ENCODE results near the gene PDE8A.
A peak's percentile ranks its signal among the peaks of the same experiment; 100 is the strongest.

PDE8A gene

GRCh38 chr15:85035980-85036379, 54.3 kb downstream of the PDE8A start:
- TF ChIP-seq CTCF (IDR thresholded peaks at IDR 0.05), result no peak

- TF ChIP-seq CTCF (IDR thresholded peaks at IDR 0.05), result no peak
Observed at GRCh38 chr15:85036716-85037115, 55.1 kb downstream of the PDE8A start.

- no peak for TF ChIP-seq CTCF (IDR thresholded peaks at IDR 0.05)
Observed at GRCh38 chr15:85037641-85038040, 56.0 kb downstream of the PDE8A start.

- no peak for TF ChIP-seq CTCF (IDR thresholded peaks at IDR 0.05)
Observed at GRCh38 chr15:85041230-85041629, 59.6 kb downstream of the PDE8A start.

- TF ChIP-seq CTCF (IDR thresholded peaks at IDR 0.05), result peak; percentile 55
Observed at GRCh38 chr15:85044251-85044853, 62.7 kb downstream of the PDE8A start.

- no peak for TF ChIP-seq CTCF (IDR thresholded peaks at IDR 0.05)
Observed at GRCh38 chr15:85044894-85045293, 63.2 kb downstream of the PDE8A start.

- no peak for TF ChIP-seq CTCF (IDR thresholded peaks at IDR 0.05)
Observed at GRCh38 chr15:85045615-85046014, 64.0 kb downstream of the PDE8A start.
